ENCODE data around the gene ARHGEF11. TPM values are rescaled to one million over a fixed set of nuclear protein-coding genes. Genes with fewer than 3 reads are reported as not detected.

ARHGEF11 gene
- total and polyA plus RNA-seq, 8 donors: 6.6 to 125 (median 32.7) TPM

- TF ChIP-seq EP300 (IDR thresholded peaks at IDR 0.05) (no peak), POLR2A (IDR thresholded peaks at IDR 0.05) (no peak), CTCF (IDR thresholded peaks at IDR 0.05) (no peak), POLR2AphosphoS5 (IDR thresholded peaks at IDR 0.05) (no peak)
- 2 to 5% (median 4%) methylated on average over 24 to 64 of the region's 64 CpGs for WGBS, 5 donors
- Histone ChIP-seq H3K27me3 (peaks cover 23 to 96% (median 84%) of the 10 kb centered on the region in 3 donors), H3K27ac (no peak overlapping the region), H3K9me3 (no peaks in the 10 kb centered on the region), H3K4me1 (peaks cover 30 to 41% (median 35%) of the 10 kb centered on the region in 4 donors), H3K4me3 (peak overlapping the region in 2 of 4 donors; percentile 18 to 34), H3K36me3 (no peaks in the 10 kb centered on the region)
- intact Hi-C loops (cut with DNase I; ENCODE audit: low total_unique reads): loop anchor here (10.0 kb wide), 1 partner anchor 151 kb away; no protein-coding TSS in a partner anchor
- peak in 1 of 2 donors; percentile 41 for DNase-seq
Observed at GRCh38 chr1:156923670-156924477, 121.7 kb downstream of the ARHGEF11 start.

- H3K27me3 ChIP-seq: peaks cover 23 to 94% (median 80%) of the 10 kb centered on the region in 3 donors
- DNase-seq: peak in 1 of 2 donors; percentile 53
- TF ChIP-seq EP300 (IDR thresholded peaks at IDR 0.05) (no peak), POLR2A (IDR thresholded peaks at IDR 0.05) (no peak), CTCF (IDR thresholded peaks at IDR 0.05) (no peak), POLR2AphosphoS5 (IDR thresholded peaks at IDR 0.05) (no peak)
- intact Hi-C loops (cut with DNase I; ENCODE audit: low total_unique reads): loop anchor here (10.0 kb wide), 1 partner anchor 152 kb away; no protein-coding TSS in a partner anchor
- WGBS, 5 donors: 12 to 19% (median 14%) methylated on average over 10 to 11 of the region's 11 CpGs
- H3K27ac ChIP-seq: no peak overlapping the region
- peaks cover 0 to 7% (median 0%) of the 10 kb centered on the region in 4 donors for H3K9me3 ChIP-seq
- H3K4me1 ChIP-seq: peaks cover 30 to 40% (median 35%) of the 10 kb centered on the region in 4 donors
- H3K4me3 ChIP-seq: peak overlapping the region in 1 of 4 donors; percentile 34
- no peaks in the 10 kb centered on the region for H3K36me3 ChIP-seq
Observed at GRCh38 chr1:156922986-156923669, 122.4 kb downstream of the ARHGEF11 start.

GRCh38 chr1:156921053-156921529, 124.5 kb downstream of the ARHGEF11 start:
- H3K9me3 ChIP-seq: peaks cover 0 to 9% (median 0%) of the 10 kb centered on the region in 4 donors
- H3K27ac ChIP-seq: no peak overlapping the region
- DNase-seq: no peak
- H3K27me3 ChIP-seq: peaks cover 14 to 91% (median 60%) of the 10 kb centered on the region in 3 donors
- no peak for TF ChIP-seq CTCF (IDR thresholded peaks at IDR 0.05)
- TF ChIP-seq POLR2A (IDR thresholded peaks at IDR 0.05): no peak
- no peak for TF ChIP-seq EP300 (IDR thresholded peaks at IDR 0.05)
- TF ChIP-seq POLR2AphosphoS5 (IDR thresholded peaks at IDR 0.05): no peak
- H3K4me1 ChIP-seq: peaks cover 21 to 28% (median 23%) of the 10 kb centered on the region in 4 donors
- 54 to 70% (median 62%) methylated on average over 7 of the region's 7 CpGs for WGBS, 5 donors
- intact Hi-C loops (cut with DNase I; ENCODE audit: low total_unique reads): loop anchor here (10.0 kb wide), 1 partner anchor 154 kb away; no protein-coding TSS in a partner anchor
- no peaks in the 10 kb centered on the region for H3K36me3 ChIP-seq
- H3K4me3 ChIP-seq: peak overlapping the region in 2 of 4 donors; percentile 1 to 36
